RCC 7860 (cell line): ENCODE results near the gene CMIP.
A peak's percentile ranks its signal among the peaks of the same experiment; 100 is the strongest.

Experiments used
- DNase-seq: peaks from one replicate; pipeline ENCODE4 v3.0.0-alpha.2; 2015; ENCODE audit warnings: low spot score
- FAIRE-seq: peaks from 2 replicates; lab custom pipeline; 2012; peaks lifted over from hg19 to GRCh38; lab: Jason Lieb, UNC

CMIP gene

GRCh38 chr16:81458827-81459598 lies 14.4 kb downstream of the CMIP start:
- no peak for FAIRE-seq
- DNase-seq: no peak

DNA sequence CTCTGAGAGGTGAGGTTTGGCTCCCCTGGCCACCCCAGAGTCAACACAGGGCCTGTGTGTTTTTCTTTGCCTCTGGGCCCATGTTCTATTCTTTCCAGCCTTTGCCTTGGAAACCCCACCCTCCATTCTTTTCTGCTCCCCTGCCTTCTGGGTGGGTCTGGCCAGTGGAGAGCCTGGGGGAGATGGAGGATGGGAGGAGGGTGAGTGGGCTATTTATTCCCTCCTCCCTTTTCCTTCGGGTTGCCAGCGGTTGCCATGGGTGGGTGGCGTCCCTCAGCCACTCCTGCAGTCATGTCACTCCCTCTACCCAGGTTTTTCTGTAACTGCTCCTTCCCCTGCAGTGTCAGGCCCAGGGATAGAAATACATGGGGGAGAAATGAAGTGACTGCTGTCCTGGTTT lies 15.5 kb downstream of the CMIP start:
- no peak for DNase-seq
- FAIRE-seq: no peak

GRCh38 chr16:81461243-81461642 lies 16.6 kb downstream of the CMIP start:
- FAIRE-seq: no peak

GRCh38 chr16:81461766-81462165 lies 17.2 kb downstream of the CMIP start:
- DNase-seq (no peak), FAIRE-seq (no peak)

More at GRCh38 chr16:81461243-81461642, 16.6 kb downstream of the CMIP start:
- no peak for DNase-seq

- DNase-seq (peak; percentile 69), FAIRE-seq (peak; percentile 73)
Measured at GRCh38 chr16:81462683-81463082, 18.1 kb downstream of the CMIP start.

GRCh38 chr16:81463296-81463890 lies 18.8 kb downstream of the CMIP start:
- FAIRE-seq: no peak
- no peak for DNase-seq

DNA sequence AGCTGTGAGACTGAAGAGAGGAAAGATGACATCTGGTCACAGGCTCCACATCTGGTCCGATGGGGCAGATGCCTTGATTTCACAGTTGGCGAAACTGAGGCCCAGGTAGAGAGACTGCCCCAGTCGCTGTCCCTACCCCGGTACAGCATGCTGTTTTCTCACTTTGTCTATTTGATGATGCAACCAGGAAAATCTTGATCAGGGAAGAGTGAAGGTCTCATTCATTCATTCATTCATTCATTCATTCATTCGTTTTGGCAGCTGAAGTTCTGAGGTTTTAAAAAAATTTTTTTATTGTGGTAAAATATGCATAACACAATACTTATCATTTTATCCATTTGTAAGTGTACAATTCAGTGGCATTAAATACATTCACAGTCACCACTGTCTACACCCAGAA lies 19.7 kb downstream of the CMIP start:
- DNase-seq (no peak), FAIRE-seq (no peak)

- FAIRE-seq (no peak), DNase-seq (no peak)
Measured at GRCh38 chr16:81465375-81465943, 20.9 kb downstream of the CMIP start.

DNA sequence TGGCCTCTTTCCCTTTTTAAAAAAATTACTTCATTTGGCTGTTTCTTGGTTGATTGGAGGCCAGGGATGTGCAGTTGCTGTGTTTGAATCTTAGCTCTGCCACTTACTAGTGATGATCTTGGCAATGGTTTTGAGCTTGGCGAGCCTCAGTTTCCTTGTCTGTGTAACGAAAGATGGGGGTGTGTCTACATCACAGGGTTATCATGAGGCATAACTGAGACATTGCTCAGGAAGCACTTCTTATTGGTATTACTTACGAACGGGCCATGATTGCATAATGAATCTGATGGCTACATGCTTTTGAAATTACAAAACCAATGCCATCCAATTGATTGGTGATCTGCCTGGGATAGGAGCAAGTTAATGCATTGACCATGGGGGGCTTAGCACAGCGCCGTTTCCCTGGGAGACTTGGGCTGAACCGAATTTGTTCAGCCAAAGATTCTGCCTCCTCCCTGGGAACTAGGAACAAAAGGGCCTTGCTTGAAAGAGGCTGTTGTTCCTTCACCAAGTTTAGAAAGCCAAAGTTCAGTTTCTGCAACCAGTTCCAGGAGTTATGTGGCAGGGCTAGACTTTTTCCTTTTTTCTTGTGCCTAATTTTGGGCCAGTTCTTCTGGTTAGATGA lies 21.9 kb downstream of the CMIP start:
- DNase-seq (no peak), FAIRE-seq (no peak)

DNA sequence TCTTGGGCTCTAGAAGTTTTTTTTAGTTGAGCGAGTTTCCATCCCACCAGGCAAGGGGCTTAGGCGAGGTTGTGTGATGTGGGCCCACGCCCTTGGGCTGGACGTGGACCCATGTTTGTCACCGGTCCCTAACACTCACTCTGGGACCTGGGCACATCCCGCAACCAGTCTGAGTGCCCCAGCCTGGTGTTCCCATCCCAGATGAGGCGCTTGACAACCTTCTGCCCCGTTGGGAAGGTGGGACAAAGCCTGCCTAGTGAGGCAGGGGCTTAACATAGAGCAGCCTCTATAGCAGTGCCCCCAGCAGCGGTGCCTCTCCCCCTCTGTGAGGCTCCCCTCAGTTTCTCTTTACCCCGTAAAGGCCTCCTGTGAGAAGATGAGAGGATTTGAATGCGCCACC lies 22.5 kb downstream of the CMIP start:
- no peak for DNase-seq
- FAIRE-seq: no peak

DNA sequence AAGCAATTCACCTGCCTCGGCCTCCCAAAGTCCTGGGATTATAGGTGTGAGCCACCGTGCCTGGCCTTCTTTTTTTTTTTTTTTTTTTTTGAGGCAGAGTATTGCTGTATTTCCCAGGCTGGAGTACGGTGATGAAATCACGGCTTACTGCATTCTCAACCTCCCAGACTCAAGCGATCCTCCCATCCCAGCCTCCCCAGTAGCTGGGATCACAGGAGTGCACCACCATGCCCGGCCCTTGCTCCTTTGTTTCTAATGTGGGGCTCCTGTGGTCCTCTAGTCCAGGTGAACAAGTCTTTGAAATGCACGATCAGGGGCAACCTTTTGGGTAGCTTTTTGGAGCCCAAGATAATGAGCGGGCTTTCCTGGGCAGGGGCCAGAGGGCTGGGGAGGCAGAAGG lies 23.2 kb downstream of the CMIP start:
- DNase-seq (no peak), FAIRE-seq (no peak)

GRCh38 chr16:81468269-81468902 lies 23.8 kb downstream of the CMIP start:
- FAIRE-seq: no peak
- no peak for DNase-seq

DNA sequence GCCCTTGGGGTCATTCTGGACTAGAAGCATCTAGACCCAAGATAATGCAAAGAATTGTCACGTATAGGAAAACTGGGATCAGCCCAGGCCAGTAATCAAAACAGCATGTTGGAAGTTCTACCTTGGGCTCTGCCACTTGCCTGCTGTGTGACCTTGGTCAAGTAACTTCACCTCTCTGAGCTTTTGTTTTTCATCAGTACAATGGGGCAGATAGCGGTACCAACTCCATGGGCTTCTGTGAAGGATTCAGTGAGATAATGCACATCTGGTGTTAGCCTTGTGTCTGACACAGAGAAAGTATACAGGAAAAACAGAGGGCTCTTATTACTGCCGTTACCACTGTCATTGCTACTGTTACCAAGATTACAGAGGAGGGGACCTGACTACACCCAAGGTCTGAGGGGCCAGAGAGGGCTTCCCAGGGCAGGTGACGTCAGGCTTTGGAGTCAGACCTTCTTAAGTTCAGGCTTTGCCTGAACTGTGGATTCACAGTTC lies 24.6 kb downstream of the CMIP start:
- FAIRE-seq: no peak
- DNase-seq: no peak

GRCh38 chr16:81469710-81470535 lies 25.3 kb downstream of the CMIP start:
- no peak for FAIRE-seq
- DNase-seq: no peak

DNA sequence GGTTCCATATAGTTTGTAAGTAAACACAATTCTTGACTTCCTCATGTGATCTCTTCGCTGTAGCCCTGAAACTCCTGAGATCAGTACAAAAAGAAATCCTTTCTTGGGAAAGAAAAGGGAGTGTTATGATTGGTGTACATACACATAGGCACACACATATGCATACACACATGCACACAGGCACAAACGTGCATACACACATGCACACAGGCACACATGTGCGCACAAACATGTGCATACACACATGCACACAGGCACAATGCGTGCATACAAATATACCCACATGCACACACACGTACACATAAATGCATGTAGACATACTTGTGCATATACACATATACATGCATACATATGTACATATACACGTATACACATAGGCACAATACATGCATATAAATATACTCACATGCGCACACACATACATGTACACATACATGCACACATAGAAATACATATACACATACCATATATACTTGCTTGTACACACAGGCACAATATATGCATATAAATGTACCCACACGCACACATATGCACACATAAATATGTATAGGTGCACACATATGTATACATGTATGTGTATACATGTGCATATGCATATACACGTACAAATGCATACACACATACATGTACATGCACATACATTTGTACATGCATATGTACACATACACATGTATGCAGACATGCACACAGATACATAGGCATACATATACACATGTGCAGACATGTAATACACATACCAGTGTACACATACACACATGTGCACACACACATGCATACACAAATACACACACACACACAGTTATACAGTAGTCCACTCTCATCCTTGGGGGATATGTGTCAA lies 26.4 kb downstream of the CMIP start:
- DNase-seq (no peak), FAIRE-seq (no peak)

DNA sequence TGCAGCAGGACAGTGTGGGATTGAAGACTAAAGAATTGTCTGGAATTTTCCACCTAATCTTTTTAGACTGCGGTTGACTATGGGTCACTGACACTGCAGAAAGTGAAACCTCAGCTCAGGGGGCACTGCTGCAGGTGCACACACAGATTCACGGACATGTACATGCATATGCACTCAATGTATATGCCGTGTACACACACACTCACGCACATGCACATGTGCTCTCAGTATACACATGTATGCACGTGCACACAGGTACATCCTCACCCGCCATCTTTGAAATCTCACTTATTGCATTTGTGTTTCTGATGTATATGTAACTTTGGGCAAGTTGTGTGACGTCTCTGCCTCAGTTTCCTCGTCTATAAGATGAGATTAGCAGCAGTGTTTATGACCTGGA lies 27.3 kb downstream of the CMIP start:
- DNase-seq (no peak), FAIRE-seq (no peak)

- DNase-seq (no peak), FAIRE-seq (no peak)
Measured at GRCh38 chr16:81472391-81472790, 27.8 kb downstream of the CMIP start.

GRCh38 chr16:81473066-81473488 lies 28.5 kb downstream of the CMIP start:
- no peak for DNase-seq
- no peak for FAIRE-seq

- no peak for DNase-seq
- FAIRE-seq: no peak
Measured at GRCh38 chr16:81473558-81473957, 28.9 kb downstream of the CMIP start.
